Islet precursor cell (in vitro differentiated cells): ENCODE results near the gene SRRM4.

Source experiments
- DNase-seq: peaks from one replicate; pipeline ENCODE4 v3.0.0-alpha.2; 2018

Gene SRRM4

DNA sequence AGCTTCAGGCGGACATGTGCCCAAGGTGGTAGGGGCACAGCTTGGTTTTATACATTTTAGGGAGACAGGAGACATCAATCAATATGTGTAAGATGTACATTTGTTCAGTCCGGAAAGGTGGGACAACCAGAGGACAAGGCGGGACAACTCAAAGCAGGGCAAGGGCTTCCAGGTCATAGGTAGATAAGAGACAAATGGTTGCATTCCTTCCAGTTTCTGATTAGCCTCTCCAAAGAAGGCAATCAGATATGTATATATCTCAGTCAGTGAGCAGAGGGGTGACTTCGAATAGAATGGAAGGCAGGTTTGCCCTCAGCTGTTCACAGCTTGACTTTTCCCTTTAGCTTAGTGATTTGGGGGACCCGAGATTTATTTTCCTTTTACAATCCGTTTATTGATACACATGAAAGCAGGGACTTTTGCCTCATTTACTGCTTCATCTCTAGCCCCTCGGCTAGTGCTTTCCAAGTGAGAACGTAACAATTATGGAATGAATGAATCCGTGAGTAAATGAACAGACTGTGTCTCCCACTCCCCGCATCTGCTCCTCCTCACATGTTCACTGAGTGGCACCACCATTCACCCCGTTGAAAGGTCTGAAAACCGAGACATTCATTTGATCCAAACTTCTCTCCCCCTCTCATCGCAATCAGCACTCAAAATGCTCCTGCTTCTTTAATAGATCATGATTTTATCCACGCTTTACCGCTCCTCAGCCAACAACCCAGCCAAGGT is 190.5 kb downstream of the SRRM4 start:
- DNase-seq, result no peak

- no peak for DNase-seq
These were observed 193.7 kb downstream of the SRRM4 start for GRCh38 chr12:119175081-119175480.

- DNase-seq, result peak; percentile 99
These were observed 195.1 kb downstream of the SRRM4 start for GRCh38 chr12:119176267-119177055.

- DNase-seq, result peak; percentile 52
These were observed 195.7 kb downstream of the SRRM4 start for GRCh38 chr12:119177056-119177325.

- peak; percentile 74 for DNase-seq
These were observed 196.5 kb downstream of the SRRM4 start for GRCh38 chr12:119177724-119178380.

DNA sequence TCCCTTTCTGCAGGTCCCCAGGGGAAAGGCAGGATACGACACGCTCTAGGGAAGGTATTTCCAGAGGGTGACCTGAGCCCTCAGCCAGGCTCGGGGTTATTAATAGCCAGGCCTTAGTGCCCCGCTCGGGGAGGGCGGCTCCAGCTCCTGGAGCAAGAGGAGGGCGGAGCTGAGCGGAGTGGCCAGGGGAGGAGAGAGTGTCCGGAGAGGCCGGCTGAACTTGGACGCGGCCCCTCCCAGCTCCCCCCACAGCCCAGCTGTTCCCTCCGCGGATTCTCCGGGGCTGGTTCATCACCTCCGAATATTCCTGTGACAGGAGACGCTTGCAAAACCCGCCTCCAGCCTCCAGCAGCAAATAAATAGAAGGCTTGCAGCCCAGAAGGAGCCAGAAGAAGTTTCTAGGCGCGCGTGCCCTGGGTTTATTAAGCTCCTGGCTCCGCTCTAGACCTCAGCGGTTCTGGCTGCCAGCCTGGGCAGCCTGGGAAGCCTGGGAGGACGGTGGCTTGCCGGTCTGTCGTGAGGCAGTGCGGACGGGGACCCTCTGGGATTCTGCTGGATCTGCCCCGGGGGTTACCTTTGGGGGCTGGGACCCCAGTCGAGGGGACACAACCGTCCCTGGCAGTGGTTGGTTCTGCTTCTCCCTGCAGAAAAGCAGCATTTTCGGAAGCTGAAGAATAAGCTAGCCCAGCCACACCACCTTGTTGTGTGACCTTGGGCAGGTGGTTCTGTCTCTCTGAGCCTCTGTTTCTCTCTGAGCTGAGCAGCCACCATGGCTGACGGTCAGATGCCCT is 197.4 kb downstream of the SRRM4 start, which contains the start of gene HSPB8:
TSS of gene HSPB8 (plus strand) at position 388 of the 791 bp plus-strand sequence. CDS start at position 770, 382 bp downstream.
- peak; percentile 99 for DNase-seq

- peak; percentile 98 for DNase-seq
These were observed 198.1 kb downstream of the SRRM4 start for GRCh38 chr12:119179335-119180021.

DNA sequence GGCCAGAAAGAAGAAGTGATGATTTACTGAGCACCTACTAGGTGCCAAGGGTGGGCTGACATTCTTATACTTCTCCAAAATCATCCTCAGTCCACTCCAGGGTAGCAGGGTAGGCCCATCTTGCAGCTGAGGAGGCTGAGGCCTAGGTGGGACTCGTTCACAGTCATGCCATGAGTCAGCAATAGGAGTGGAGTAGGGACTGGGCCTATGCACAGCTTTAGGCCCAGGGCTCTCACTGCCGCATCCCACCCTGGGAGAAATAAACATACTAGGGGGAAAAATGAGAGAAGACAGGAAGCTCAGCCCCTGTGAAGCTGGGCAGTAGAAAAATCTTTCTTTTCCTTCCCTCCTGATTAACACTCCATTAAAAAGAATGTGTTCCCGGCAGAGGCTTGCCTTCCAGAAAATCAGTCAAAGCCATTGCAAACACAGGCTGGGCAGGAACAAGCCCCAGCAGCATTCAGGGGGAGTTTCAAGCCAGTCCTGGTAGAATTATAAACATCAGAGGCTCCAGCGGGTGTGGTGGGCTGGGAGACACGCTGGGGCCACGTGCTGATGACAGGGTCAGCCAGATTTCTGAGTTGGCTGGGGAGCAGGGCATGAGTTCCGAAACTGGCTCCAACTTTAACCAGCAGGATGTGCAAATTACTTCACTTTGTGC is 199.2 kb downstream of the SRRM4 start:
- DNase-seq, result peak; percentile 88

DNA sequence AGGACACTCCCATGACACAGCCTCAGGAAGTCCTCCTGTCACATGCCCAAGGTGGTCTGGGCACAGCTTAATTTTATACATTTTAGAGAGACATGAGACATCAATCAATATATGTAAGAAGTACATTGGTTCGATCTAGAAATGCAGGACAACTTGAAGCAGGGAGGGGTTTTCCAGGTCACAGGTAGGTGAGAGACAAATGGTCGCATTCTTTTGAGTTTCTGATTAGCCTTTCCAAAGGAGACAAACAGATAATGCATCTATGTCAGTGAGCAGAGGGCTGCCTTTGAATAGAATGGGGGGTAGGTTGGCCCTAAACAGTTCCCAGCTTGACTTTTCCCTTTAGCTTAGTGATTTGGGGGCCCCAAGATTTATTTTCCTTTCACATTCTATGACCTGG is 199.9 kb downstream of the SRRM4 start:
- DNase-seq, result peak; percentile 53

DNA sequence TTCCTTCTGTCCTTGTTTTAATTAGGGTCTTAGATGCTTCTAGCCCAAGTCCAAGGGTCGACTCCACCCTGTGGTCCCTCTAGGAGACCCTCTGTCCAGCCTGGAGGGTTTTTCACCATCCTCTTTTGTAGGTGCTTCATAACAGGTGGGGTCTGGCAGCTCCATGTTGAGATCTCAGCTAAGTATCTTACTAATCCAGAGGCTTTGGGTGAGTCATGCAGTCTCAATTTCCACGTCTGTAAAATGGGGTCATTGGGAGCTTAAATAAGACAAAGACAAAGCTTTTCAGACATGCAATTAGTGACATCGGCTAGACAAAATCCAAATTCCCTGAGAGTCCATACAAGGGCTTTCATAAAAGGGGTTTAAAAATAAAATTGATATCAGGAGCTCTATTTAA is 200.6 kb downstream of the SRRM4 start:
- DNase-seq, result peak; percentile 57

GRCh38 chr12:119182701-119183493 is 201.6 kb downstream of the SRRM4 start:
- DNase-seq, result peak; percentile 79

DNA sequence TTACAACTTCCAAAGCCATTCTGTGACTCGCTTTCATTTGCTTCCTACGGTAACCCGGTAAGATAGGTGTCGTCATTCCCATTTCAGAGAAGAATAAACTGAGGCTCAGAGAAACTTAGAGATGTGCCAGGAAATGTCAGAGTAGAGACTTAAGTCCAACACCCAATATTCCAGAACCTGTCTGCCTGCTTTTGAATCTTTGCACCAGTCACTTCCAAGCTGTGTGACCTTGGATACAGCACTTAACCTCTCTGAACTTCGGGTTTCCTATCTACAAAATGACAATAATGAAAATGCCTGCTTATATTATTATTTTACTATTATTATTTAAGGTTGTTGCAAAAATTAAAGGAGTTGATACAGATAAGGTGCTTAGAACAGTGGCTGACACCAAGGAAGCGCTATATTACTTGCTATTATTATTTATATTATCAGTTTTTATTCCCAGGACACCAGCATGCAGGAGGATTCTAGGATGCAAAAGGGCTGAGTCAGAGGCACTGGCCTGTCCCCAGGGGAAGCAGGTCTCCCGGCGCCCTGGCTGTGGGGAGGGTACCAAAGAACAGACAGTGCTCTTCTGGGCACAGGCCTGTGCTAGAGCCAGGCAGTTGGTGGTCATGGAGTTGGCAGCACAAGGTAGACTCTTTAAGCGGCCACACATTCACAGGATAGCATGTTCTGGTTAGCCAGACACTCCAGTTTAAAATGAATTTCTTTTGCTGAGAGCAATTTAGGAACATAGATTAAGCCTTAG is 202.8 kb downstream of the SRRM4 start:
- DNase-seq, result peak; percentile 68

DNA sequence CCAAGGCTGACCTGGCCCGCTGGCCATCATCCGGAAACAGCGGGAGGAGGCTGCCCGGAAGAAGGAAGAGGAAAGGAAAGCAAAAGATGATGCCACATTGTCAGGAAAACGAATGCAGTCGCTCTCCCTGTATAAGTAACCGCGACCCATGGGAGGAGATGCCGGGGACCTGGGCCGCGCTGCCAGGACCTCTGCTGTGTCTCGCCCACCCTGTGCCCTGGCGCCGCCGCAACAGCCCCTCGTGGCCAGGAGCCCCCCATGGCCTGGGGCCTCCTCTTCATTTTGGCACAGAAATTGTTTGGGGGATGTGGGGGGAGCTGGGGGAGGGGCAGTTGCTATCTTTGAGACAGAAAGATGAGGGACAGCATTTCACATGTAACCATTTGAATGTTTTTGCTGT is 213.9 kb downstream of the SRRM4 start:
- no peak for DNase-seq

GRCh38 chr12:119198440-119198839 is 217.1 kb downstream of the SRRM4 start:
- DNase-seq, result no peak

DNA sequence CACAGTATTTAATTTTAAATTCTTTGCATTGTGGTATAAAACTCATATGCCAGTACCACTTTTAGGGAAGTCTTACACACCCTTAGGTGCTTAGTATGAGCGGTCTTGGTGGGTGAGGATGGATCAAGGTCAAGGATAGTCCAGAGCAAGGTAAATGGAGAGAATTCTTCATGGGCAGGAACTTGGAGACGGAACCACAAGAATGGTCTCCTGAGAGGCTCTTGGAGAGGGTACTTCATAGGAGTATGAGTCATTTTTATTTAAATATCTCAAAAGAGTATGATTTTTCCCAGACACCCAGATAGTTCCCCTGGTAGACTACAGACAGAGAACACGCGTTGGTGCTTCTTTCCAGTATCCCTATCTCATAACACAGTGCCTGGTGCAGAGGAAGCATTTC is 219.3 kb downstream of the SRRM4 start:
- no peak for DNase-seq

GRCh38 chr12:119201789-119202543 is 220.6 kb downstream of the SRRM4 start:
- DNase-seq, result peak; percentile 54

GRCh38 chr12:119202544-119202943 is 221.2 kb downstream of the SRRM4 start:
- DNase-seq, result peak; percentile 64

DNA sequence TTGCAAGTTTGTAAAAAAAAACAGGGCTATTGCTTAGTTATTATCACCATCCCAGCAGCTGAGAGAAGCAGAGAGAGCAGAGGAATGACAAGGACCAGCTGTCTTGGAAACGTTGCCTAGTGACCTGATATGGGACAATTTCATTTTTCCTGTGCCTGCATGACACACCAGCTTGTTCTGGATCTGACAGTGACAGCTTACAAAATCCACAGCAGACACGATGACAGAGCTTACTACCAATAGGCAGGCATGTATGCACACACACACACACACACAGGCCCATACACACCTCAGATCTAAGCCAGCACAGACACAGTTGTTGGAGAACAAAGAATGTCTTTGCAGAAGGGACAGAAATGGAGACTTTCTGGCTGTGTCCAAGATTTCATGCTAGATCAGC is 222.8 kb downstream of the SRRM4 start:
- peak; percentile 60 for DNase-seq

- DNase-seq, result peak; percentile 52
These were observed 223.4 kb downstream of the SRRM4 start for GRCh38 chr12:119204671-119205285.
